ENCODE results near the gene CCDC102B.
"Not testable (repeated sequence)": the region's sequence is repeated elsewhere in the genome, so short reads cannot be mapped to it uniquely, and the experiment has no call there.

Gene CCDC102B

GRCh38 chr18:68830256-68831045, 32.6 kb downstream of the CCDC102B start:
- no peak for DNase-seq

GRCh38 chr18:68833756-68834155, 35.9 kb downstream of the CCDC102B start:
- DNase-seq = no peak

GRCh38 chr18:68837665-68838451, 40.0 kb downstream of the CCDC102B start:
- no peak for DNase-seq

- DNase-seq = no peak
Observed at GRCh38 chr18:68839701-68840100, 41.8 kb downstream of the CCDC102B start.

- no peak for DNase-seq
Observed at GRCh38 chr18:68840554-68841263, 42.8 kb downstream of the CCDC102B start.

GRCh38 chr18:68841301-68841700, 43.4 kb downstream of the CCDC102B start:
- DNase-seq = no peak

GRCh38 chr18:68842951-68843350, 45.1 kb downstream of the CCDC102B start:
- no peak for DNase-seq

- DNase-seq = no peak
Observed at GRCh38 chr18:68843473-68844089, 45.7 kb downstream of the CCDC102B start.

GRCh38 chr18:68847219-68847837, 49.4 kb downstream of the CCDC102B start:
- peak; percentile 24 for DNase-seq

- DNase-seq = no peak
Observed at GRCh38 chr18:68848242-68848641, 50.4 kb downstream of the CCDC102B start.

GRCh38 chr18:68854786-68855391, 57.0 kb downstream of the CCDC102B start:
- no peak for DNase-seq

- no peak for DNase-seq
Observed at GRCh38 chr18:68855491-68855890, 57.6 kb downstream of the CCDC102B start.

- DNase-seq = no peak
Observed at GRCh38 chr18:68861365-68861764, 63.5 kb downstream of the CCDC102B start.

- DNase-seq = no peak
Observed at GRCh38 chr18:68865021-68865420, 67.1 kb downstream of the CCDC102B start.

GRCh38 chr18:68865503-68865902, 67.6 kb downstream of the CCDC102B start:
- no peak for DNase-seq

- DNase-seq = no peak
Observed at GRCh38 chr18:68873003-68873402, 75.1 kb downstream of the CCDC102B start.

GRCh38 chr18:68874361-68874760, 76.5 kb downstream of the CCDC102B start:
- no peak for DNase-seq

GRCh38 chr18:68879947-68880346, 82.1 kb downstream of the CCDC102B start:
- DNase-seq = not testable (repeated sequence)

GRCh38 chr18:68887410-68887809, 89.5 kb downstream of the CCDC102B start:
- DNase-seq = no peak

GRCh38 chr18:68893354-68893753, 95.5 kb downstream of the CCDC102B start:
- peak; percentile 37 for DNase-seq

- no peak for DNase-seq
Observed at GRCh38 chr18:68897286-68897685, 99.4 kb downstream of the CCDC102B start.

- DNase-seq = no peak
Observed at GRCh38 chr18:68909579-68909978, 111.7 kb downstream of the CCDC102B start.

Measured in NCI-H2227 treated with DMSO at 0.1 percent for 48 hours (cell line).